GM19025 (cell line): Measurements from ENCODE around the gene MAP3K15.
A peak's percentile ranks its signal among the peaks of the same experiment; 100 is the strongest.

Source experiments
- ATAC-seq: cut with Tn5 transposase; IDR thresholded peaks from one replicate; pipeline ENCODE4 v1.9.1; 2021; ENCODE audit warnings: mild to moderate bottlenecking, low read depth, moderate library complexity; ENCODE audit not compliant: unreplicated experiment

MAP3K15 gene

DNA sequence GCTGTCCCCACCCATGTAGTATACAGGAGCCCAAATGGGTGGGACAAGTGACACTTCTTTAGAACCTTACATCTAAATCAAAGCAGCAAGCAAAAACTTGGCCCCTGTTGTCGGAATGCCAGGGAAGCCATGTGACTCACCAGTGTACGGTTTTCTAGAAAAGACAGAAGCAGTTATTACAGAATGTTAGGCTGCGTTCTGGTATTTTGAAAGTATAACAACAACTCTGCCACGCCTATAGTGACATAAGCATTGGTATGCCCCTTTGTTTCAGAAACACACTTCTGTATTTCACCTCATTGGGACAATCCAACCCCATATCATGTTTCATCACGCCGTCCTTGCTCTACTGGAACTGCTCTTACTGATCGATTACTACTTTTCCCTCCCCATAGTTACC is 156.8 kb downstream of the MAP3K15 start:
- ATAC-seq, result no peak

GRCh38 chrX:19354625-19355024 is 160.7 kb downstream of the MAP3K15 start:
- no peak for ATAC-seq

- ATAC-seq, result peak; percentile 88
Measured at GRCh38 chrX:19350941-19351384, 164.3 kb downstream of the MAP3K15 start.

- no peak for ATAC-seq
Measured at GRCh38 chrX:19349264-19349663, 166.0 kb downstream of the MAP3K15 start.

DNA sequence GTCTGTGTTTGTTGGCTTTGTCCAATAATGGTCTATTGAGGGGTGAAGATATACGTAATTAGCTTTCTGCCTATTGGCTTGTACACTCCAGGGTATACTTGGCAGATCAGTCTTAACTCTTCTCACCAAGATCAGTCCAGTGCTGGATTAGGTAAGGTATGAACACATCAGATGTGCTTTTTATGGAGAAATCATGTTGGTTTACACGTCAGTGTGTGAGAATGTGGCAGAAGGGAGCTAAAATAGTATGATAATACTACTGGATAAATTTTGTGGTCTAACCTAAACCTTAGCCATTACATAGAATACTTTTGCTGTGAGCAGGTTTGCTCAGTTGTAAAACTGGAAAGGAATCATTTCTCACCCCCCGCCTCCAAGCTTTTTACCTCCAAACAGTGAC is 167.4 kb downstream of the MAP3K15 start:
- ATAC-seq, result no peak

DNA sequence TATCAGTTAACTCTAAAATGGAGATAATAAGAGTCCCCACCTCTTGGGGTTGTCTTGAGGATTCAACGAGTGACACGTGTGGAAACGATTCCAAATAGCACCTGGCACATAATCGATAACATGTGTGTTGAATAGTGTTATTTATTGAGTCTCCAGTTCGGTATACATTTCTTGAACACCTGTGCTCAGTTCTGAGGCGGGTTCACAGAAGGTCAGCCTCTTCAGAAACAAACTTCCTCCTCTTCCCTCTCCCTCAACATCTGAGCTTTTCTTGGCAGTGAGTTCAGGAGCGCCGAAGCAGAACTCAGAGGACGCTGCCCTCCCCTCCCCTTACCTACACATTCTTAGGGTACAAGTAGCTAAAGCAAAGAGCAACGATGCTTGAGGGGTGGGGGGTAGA is 170.6 kb downstream of the MAP3K15 start:
- no peak for ATAC-seq

GRCh38 chrX:19343535-19344408 is 171.5 kb downstream of the MAP3K15 start, which contains the start of gene PDHA1:
Gene PDHA1 (plus strand): TSS chrX:19343927. CDS start chrX:19344038, 111 bp downstream.
- peak; percentile 99 for ATAC-seq

- ATAC-seq, result no peak
Measured at GRCh38 chrX:19343085-19343534, 172.2 kb downstream of the MAP3K15 start.

DNA sequence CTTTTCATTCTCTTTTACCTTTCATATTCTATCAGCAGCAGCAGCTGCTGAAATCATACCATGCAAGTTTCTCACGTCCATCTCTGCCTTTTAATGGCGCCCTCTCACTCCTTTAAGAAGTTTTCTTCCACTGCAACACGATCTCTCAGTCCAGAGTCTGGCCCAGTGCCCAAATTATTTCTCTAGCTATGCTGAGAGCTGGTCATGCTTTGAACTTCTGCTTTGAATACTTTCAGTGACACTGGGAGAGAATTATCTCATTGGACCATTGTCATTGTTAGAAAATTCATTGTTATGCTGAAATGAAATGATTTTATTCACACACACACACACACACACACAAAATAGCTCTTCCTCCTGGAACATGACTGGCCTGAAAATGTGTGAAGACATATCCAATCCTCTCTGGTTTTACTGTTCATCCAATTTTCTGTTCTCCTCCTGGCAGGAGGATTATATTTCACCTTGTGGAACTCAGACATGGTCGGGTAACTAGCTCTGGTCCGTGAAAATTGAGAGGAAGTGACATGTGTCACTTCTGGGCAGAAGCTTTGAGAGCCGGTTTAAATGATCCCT is 172.9 kb downstream of the MAP3K15 start:
- no peak for ATAC-seq

GRCh38 chrX:19334945-19335626 is 180.2 kb downstream of the MAP3K15 start:
- no peak for ATAC-seq

DNA sequence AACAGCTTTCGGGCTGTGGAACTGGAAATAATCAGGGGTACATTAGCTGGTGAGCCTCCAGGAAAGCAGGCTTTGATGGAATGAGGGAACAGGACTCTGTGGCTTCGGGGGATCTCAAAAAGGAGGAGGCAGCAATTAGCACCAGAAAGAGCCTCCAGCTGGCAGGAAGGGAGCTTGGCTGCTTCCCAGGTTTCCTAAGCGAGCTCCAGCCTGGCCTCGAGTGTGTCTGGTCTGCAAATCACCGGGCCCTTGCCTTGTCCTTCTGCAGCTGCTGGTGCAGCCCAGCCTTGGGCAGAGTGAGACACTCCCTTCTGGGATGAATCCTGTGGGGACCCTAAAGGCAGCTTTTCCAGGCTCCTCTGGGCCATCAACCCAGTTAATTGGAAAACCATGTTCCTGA is 182.3 kb downstream of the MAP3K15 start:
- no peak for ATAC-seq

DNA sequence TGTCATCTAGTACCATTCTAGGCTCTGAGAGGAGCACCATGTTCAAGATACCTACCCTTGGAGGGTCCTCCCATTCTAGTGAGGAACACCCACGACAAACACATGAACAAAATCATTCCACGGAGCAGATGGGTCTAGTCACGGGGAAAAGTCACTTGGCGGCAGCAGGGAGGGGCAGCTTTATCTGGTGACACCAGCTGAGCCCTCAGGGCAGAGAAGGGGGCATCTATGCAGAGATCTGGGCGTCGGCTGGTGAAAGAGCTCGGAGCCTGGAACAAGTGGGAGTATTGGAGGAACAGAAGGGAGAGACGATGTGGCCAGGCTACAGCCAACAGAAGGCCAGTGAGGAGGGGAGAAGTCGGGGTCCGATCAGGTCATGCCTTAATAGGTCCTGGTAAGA is 183.5 kb downstream of the MAP3K15 start:
- no peak for ATAC-seq

DNA sequence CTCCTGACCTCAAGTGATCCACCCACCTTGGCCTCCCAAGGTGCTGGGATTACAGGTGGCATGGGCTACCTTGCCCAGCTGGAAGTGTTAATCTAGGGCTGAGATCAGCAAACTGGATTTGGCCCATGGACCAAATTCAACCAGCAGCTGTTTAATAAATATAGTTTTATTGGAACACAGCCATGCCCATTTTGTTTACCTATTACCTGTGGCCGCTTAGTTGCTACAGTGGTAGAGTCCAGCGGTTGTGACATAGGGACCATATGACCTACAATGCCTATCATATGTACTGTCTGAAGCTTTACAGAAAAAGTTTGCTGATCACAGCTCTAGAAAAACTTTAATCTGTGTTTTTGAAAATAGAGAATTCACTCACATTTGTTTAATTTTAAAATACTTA is 188.7 kb downstream of the MAP3K15 start:
- ATAC-seq, result no peak
